GM06990 (cell line): ENCODE data around the gene IGF2BP2.

Experiments used
- DNase-seq: peaks from one replicate; pipeline ENCODE4 v3.0.0-alpha.2; 2011; ENCODE audit not compliant: insufficient read length; ENCODE audit errors: extremely low read depth
- H3K27me3 ChIP-seq: replicated peaks from 2 replicates; pipeline ENCODE4 v1.6.0; 2011; ENCODE audit warnings: low read length; ENCODE audit not compliant: control insufficient read depth, insufficient read depth
- H3K36me3 ChIP-seq: 2 replicates; pipeline ENCODE4 v1.5.1; 2011; ENCODE audit warnings: low read length; ENCODE audit not compliant: control insufficient read depth, insufficient read depth
- H3K4me3 ChIP-seq: replicated peaks from 2 replicates; pipeline ENCODE4 v1.5.1; 2011; ENCODE audit warnings: low read depth, mild to moderate bottlenecking, control low read depth, low read length
- TF ChIP-seq, protein P1 (sequence below): IDR thresholded peaks from 2 replicates; pipeline ENCODE4 v1.5.1; 2011; ENCODE audit warnings: low read length, control low read depth, mild to moderate bottlenecking, inconsistent platforms; ENCODE audit not compliant: insufficient read depth, poor library complexity, severe bottlenecking

Gene IGF2BP2

DNA sequence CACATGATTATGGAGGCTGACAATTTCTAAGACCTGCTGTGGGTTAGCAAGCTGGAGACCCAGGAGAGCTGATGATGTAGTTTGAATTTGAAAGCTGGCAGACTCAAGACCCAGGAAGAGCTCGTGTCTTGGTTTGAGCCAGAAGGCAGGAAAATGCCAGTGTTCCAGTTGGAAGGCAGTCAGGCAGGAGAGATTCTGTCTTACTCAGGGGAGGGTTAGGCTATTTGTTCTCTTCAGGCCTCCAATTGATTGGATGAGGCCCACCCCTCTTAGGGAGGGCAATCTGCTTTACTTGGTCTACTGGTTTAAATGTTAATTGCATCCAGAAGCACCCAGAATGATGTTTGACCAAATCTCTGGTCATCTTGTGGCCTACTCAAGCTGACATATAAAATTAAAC, 40.4 kb upstream of the IGF2BP2 start:
- TF ChIP-seq, protein P1, sequence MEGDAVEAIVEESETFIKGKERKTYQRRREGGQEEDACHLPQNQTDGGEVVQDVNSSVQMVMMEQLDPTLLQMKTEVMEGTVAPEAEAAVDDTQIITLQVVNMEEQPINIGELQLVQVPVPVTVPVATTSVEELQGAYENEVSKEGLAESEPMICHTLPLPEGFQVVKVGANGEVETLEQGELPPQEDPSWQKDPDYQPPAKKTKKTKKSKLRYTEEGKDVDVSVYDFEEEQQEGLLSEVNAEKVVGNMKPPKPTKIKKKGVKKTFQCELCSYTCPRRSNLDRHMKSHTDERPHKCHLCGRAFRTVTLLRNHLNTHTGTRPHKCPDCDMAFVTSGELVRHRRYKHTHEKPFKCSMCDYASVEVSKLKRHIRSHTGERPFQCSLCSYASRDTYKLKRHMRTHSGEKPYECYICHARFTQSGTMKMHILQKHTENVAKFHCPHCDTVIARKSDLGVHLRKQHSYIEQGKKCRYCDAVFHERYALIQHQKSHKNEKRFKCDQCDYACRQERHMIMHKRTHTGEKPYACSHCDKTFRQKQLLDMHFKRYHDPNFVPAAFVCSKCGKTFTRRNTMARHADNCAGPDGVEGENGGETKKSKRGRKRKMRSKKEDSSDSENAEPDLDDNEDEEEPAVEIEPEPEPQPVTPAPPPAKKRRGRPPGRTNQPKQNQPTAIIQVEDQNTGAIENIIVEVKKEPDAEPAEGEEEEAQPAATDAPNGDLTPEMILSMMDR: no peak
- Histone ChIP-seq H3K27me3 (no peaks in the 10 kb centered on the region), H3K4me3 (no peak overlapping the region), H3K36me3 (no peaks in the 10 kb centered on the region)
- DNase-seq: no peak

DNA sequence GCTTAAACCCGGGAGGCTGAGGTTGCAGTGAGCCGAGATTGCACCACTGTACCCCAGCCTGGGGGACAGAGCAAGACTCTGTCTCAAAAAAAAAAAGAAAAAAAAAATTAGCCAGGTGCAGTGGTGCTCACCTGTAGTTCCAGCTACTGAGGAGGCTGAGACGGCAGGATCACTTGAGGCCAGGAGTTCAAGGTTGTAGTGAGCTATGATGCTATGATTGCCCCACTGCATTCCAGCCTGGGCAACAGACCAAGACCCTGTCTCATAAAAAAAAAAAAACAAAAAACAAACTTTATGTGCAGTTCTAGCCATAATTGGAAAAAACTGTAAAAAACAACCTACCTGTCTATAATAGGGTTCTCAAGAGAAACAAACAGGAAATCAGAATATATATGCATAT, 39.9 kb upstream of the IGF2BP2 start:
- no peak for DNase-seq
- Histone ChIP-seq H3K36me3 (no peaks in the 10 kb centered on the region), H3K4me3 (no peak overlapping the region), H3K27me3 (no peaks in the 10 kb centered on the region)
- TF ChIP-seq, protein P1: no peak

DNA sequence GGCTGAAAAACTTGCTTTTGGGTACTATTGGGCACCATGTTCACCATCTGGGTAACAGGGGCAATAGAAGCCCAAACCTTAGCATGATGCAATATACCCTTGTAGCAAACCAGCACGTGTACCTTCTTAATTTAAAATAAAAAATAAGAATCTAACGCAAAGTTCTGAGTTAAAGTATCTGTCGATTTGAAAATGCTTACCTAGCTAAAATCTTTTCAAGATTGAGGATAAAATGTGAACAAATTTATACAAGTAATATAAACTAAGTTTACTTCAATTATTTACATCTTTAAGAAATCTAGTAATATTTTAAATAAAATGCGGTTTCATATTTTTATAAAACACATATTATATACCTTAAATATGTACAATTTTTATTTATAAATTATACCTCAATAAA, 38.1 kb upstream of the IGF2BP2 start:
- TF ChIP-seq, protein P1: no peak
- Histone ChIP-seq H3K27me3 (no peaks in the 10 kb centered on the region), H3K4me3 (no peak overlapping the region), H3K36me3 (no peaks in the 10 kb centered on the region)
- DNase-seq: no peak

DNA sequence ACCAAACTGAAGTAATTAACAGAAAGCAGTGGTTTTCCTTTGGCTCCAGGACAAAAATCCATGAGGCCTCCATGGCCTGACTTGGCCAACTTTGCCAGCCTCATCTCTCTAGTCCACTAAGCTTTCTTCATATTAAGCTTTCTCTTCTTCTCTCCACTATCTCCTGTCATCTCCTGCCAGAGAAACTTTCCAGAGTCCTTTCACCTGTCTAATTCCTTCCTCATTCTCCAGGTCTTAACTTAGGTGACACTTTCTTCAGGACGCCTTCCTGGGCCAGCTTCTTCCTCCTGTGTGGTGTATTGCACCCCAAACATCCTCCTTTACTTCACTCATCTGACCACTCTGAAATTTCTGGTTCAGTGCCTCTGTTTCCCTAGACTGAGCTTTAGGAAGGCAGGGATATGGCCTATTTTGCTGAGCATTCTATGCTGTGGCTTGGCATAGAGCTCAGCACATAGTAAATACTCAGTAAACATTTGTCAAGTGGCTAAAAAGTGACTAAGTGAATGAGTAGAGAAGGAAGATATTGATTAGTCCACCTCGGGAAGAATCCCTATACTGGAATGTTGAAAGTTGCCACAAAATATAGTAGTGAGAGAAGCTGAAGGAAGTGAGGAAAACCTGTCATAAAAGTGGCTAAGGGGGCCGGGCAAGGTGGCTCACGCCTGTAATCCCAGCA, 34.6 kb upstream of the IGF2BP2 start:
- DNase-seq: no peak
- H3K27me3 ChIP-seq: no peaks in the 10 kb centered on the region

DNA sequence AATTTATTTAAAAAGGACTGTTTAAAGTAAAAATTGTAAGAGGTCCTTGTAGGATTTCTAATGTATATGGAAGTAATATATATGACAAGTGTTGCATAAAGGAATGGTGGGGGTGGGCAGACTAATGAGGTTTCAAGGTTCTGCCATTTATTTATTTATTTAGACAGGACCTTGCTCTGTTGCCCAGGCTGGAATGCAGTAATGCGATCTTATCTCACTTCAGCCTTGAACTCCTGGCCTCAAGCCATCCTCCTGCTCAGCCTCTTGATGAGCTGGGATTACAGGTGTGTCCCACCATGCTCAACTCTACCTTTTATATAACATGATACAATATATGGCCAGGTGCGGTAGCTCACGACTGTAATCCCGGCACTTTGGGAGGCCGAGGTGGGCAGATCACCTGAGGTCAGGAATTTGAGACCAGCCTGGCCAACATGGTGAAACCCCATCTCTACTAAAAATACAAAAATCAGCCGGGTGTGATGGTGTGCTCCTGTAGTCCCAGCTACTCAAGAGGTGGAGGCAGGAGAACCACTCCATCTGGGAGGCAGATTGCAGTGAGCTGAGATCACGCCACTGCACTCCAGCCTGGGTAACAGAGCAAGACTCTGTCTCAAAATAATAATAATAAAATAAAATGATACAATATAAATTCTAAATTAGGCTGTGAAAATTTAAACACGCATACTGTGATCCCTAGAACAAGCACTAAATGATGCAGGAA, 33.8 kb upstream of the IGF2BP2 start:
- DNase-seq: no peak
- Histone ChIP-seq H3K4me3 (no peak overlapping the region), H3K27me3 (no peaks in the 10 kb centered on the region), H3K36me3 (no peaks in the 10 kb centered on the region)
- TF ChIP-seq, protein P1: no peak

More for the DNA sequence above, 34.6 kb upstream of the IGF2BP2 start:
- H3K36me3 ChIP-seq: no peaks in the 10 kb centered on the region
- H3K4me3 ChIP-seq: no peak overlapping the region
- TF ChIP-seq, protein P1: no peak
